Stimulated activated CD8-positive, alpha-beta memory T cell treated with anti-CD3 and anti-CD28 coated beads, Interleukin-15, amount 100 ng/mL, for 1 hour (primary cell): Measurements from ENCODE around the gene RAB23.

Experiments
- DNase-seq: peaks from one replicate; pipeline ENCODE4 v3.0.0-alpha.2; 2020; ENCODE audit warnings: low read depth

The RAB23 gene

GRCh38 chr6:57180596-57180995 lies 41.5 kb downstream of the RAB23 start:
- DNase-seq: no peak

GRCh38 chr6:57177545-57178265 lies 44.4 kb downstream of the RAB23 start:
- no peak for DNase-seq

GRCh38 chr6:57174511-57174907 lies 47.6 kb downstream of the RAB23 start:
- no peak for DNase-seq

- DNase-seq: no peak
Measured at GRCh38 chr6:57173886-57174510, 48.1 kb downstream of the RAB23 start.

- no peak for DNase-seq
Measured at GRCh38 chr6:57173056-57173885, 48.8 kb downstream of the RAB23 start.

GRCh38 chr6:57172136-57173055 lies 49.7 kb downstream of the RAB23 start, which contains the start of gene BAG2:
TSS of gene BAG2 (plus strand) at chr6:57172326. CDS start at chr6:57172698, 372 bp downstream.
- peak; percentile 74 for DNase-seq

- DNase-seq: no peak
Measured at GRCh38 chr6:57165080-57165479, 57.0 kb downstream of the RAB23 start.

- DNase-seq: no peak
Measured at GRCh38 chr6:57163956-57164355, 58.2 kb downstream of the RAB23 start.

GRCh38 chr6:57162516-57162915 lies 59.6 kb downstream of the RAB23 start:
- no peak for DNase-seq

- no peak for DNase-seq
Measured at GRCh38 chr6:57162028-57162427, 60.1 kb downstream of the RAB23 start.

- DNase-seq: no peak
Measured at GRCh38 chr6:57159127-57159526, 63.0 kb downstream of the RAB23 start.

GRCh38 chr6:57158658-57159057 lies 63.4 kb downstream of the RAB23 start:
- no peak for DNase-seq

GRCh38 chr6:57147955-57148858 lies 73.9 kb downstream of the RAB23 start:
- no peak for DNase-seq

- no peak for DNase-seq
Measured at GRCh38 chr6:57147401-57147800, 74.7 kb downstream of the RAB23 start.

GRCh38 chr6:57143690-57144089 lies 78.4 kb downstream of the RAB23 start:
- no peak for DNase-seq

GRCh38 chr6:57142178-57142525 lies 80.0 kb downstream of the RAB23 start:
- no peak for DNase-seq

- no peak for DNase-seq
Measured at GRCh38 chr6:57141451-57142177, 80.5 kb downstream of the RAB23 start.

- no peak for DNase-seq
Measured at GRCh38 chr6:57138026-57138425, 84.1 kb downstream of the RAB23 start.

GRCh38 chr6:57137350-57137749 lies 84.8 kb downstream of the RAB23 start:
- no peak for DNase-seq
